ENCODE measurements around the gene WTAP.
A peak's percentile ranks its signal among the peaks of the same experiment; 100 is the strongest.
"Not testable (repeated sequence)": the region's sequence is repeated elsewhere in the genome, so short reads cannot be mapped to it uniquely, and the experiment has no call there.

The WTAP gene

GRCh38 chr6:159693128-159693893, 34.0 kb upstream of the WTAP start, which contains the start of gene SOD2:
TSS of gene SOD2 (minus strand) at chr6:159693241. CDS start at chr6:159693167, 74 bp downstream.
- Histone ChIP-seq H3K4me1 (ENCODE audit: control insufficient read depth in 1 of 2, insufficient read depth in 2 of 2, low read length in 2 of 2) (peaks cover 21 to 27% of the 10 kb centered on the region in 2 donors), H3K9ac (ENCODE audit: low read depth in 1 of 2, low read length in 2 of 2) (peak within 1 kb of the TSS; percentile 86 to 99), H3K4me3 (ENCODE audit: low read depth in 1 of 2, low read length in 2 of 2) (peak within 1 kb of the TSS; percentile 94 to 97), H3K9me3 (ENCODE audit: control insufficient read depth in 1 of 2, low read length in 2 of 2) (no peaks in the 10 kb centered on the region), H3K27ac (ENCODE audit: low read depth, low read length) (peak within 1 kb of the TSS; percentile 97), H3K36me3 (ENCODE audit: control insufficient read depth in 1 of 2, insufficient read depth in 2 of 2, low read length in 2 of 2) (peaks cover 3 to 11% of the 10 kb centered on the region in 2 donors), H3K27me3 (ENCODE audit: control insufficient read depth in 1 of 2, insufficient read depth in 2 of 2, low read length in 2 of 2) (no peaks in the 10 kb centered on the region)

GRCh38 chr6:159693894-159694545, 33.3 kb upstream of the WTAP start:
- Histone ChIP-seq H3K27me3 (ENCODE audit: control insufficient read depth in 1 of 2, insufficient read depth in 2 of 2, low read length in 2 of 2) (no peaks in the 10 kb centered on the region), H3K4me3 (ENCODE audit: low read depth in 1 of 2, low read length in 2 of 2) (peak overlapping the region; percentile 94 to 97), H3K36me3 (ENCODE audit: control insufficient read depth in 1 of 2, insufficient read depth in 2 of 2, low read length in 2 of 2) (peaks cover 3 to 4% of the 10 kb centered on the region in 2 donors), H3K27ac (ENCODE audit: low read depth, low read length) (peak overlapping the region; percentile 97), H3K9me3 (ENCODE audit: control insufficient read depth in 1 of 2, low read length in 2 of 2) (no peaks in the 10 kb centered on the region), H3K4me1 (ENCODE audit: control insufficient read depth in 1 of 2, insufficient read depth in 2 of 2, low read length in 2 of 2) (peaks cover 17 to 24% of the 10 kb centered on the region in 2 donors), H3K9ac (ENCODE audit: low read depth in 1 of 2, low read length in 2 of 2) (peak overlapping the region; percentile 86)

- H3K4me1 ChIP-seq (ENCODE audit: control insufficient read depth in 1 of 2, insufficient read depth in 2 of 2, low read length in 2 of 2) = peaks cover 17 to 23% of the 10 kb centered on the region in 2 donors
- H3K27me3 ChIP-seq (ENCODE audit: control insufficient read depth in 1 of 2, insufficient read depth in 2 of 2, low read length in 2 of 2) = no peaks in the 10 kb centered on the region
- no peak overlapping the region for H3K4me3 ChIP-seq (ENCODE audit: low read depth in 1 of 2, low read length in 2 of 2)
- no peak overlapping the region for H3K27ac ChIP-seq (ENCODE audit: low read depth, low read length)
- H3K9ac ChIP-seq (ENCODE audit: low read depth in 1 of 2, low read length in 2 of 2) = no peak overlapping the region
- H3K9me3 ChIP-seq (ENCODE audit: control insufficient read depth in 1 of 2, low read length in 2 of 2) = no peaks in the 10 kb centered on the region
- peaks cover 0 to 3% of the 10 kb centered on the region in 2 donors for H3K36me3 ChIP-seq (ENCODE audit: control insufficient read depth in 1 of 2, insufficient read depth in 2 of 2, low read length in 2 of 2)
These were observed 31.3 kb upstream of the WTAP start for GRCh38 chr6:159695984-159696383.

- Histone ChIP-seq H3K4me1 (ENCODE audit: control insufficient read depth in 1 of 2, insufficient read depth in 2 of 2, low read length in 2 of 2) (no peaks in the 10 kb centered on the region), H3K9me3 (ENCODE audit: control insufficient read depth in 1 of 2, low read length in 2 of 2) (no peaks in the 10 kb centered on the region), H3K36me3 (ENCODE audit: control insufficient read depth in 1 of 2, insufficient read depth in 2 of 2, low read length in 2 of 2) (no peaks in the 10 kb centered on the region), H3K27me3 (ENCODE audit: control insufficient read depth in 1 of 2, insufficient read depth in 2 of 2, low read length in 2 of 2) (no peaks in the 10 kb centered on the region), H3K4me3 (ENCODE audit: low read depth in 1 of 2, low read length in 2 of 2) (no peak overlapping the region), H3K27ac (ENCODE audit: low read depth, low read length) (no peak overlapping the region), H3K9ac (ENCODE audit: low read depth in 1 of 2, low read length in 2 of 2) (no peak overlapping the region)
These were observed 26.3 kb upstream of the WTAP start for GRCh38 chr6:159700970-159701369.

GRCh38 chr6:159701413-159701999, 25.8 kb upstream of the WTAP start:
- H3K9ac ChIP-seq (ENCODE audit: low read depth in 1 of 2, low read length in 2 of 2) = no peak overlapping the region

GRCh38 chr6:159710603-159711002, 16.7 kb upstream of the WTAP start:
- H3K9ac ChIP-seq (ENCODE audit: low read depth in 1 of 2, low read length in 2 of 2); H3K27ac ChIP-seq (ENCODE audit: low read depth, low read length); H3K36me3 ChIP-seq (ENCODE audit: control insufficient read depth in 1 of 2, insufficient read depth in 2 of 2, low read length in 2 of 2); H3K9me3 ChIP-seq (ENCODE audit: control insufficient read depth in 1 of 2, low read length in 2 of 2); H3K27me3 ChIP-seq (ENCODE audit: control insufficient read depth in 1 of 2, insufficient read depth in 2 of 2, low read length in 2 of 2); H3K4me1 ChIP-seq (ENCODE audit: control insufficient read depth in 1 of 2, insufficient read depth in 2 of 2, low read length in 2 of 2); H3K4me3 ChIP-seq (ENCODE audit: low read depth in 1 of 2, low read length in 2 of 2): not testable (repeated sequence)

More at GRCh38 chr6:159701413-159701999, 25.8 kb upstream of the WTAP start:
- Histone ChIP-seq H3K27me3 (ENCODE audit: control insufficient read depth in 1 of 2, insufficient read depth in 2 of 2, low read length in 2 of 2) (no peaks in the 10 kb centered on the region), H3K4me1 (ENCODE audit: control insufficient read depth in 1 of 2, insufficient read depth in 2 of 2, low read length in 2 of 2) (no peaks in the 10 kb centered on the region), H3K36me3 (ENCODE audit: control insufficient read depth in 1 of 2, insufficient read depth in 2 of 2, low read length in 2 of 2) (no peaks in the 10 kb centered on the region), H3K4me3 (ENCODE audit: low read depth in 1 of 2, low read length in 2 of 2) (no peak overlapping the region), H3K27ac (ENCODE audit: low read depth, low read length) (no peak overlapping the region), H3K9me3 (ENCODE audit: control insufficient read depth in 1 of 2, low read length in 2 of 2) (no peaks in the 10 kb centered on the region)

- not testable (repeated sequence) for H3K36me3 ChIP-seq (ENCODE audit: control insufficient read depth in 1 of 2, insufficient read depth in 2 of 2, low read length in 2 of 2); H3K4me3 ChIP-seq (ENCODE audit: low read depth in 1 of 2, low read length in 2 of 2); H3K9ac ChIP-seq (ENCODE audit: low read depth in 1 of 2, low read length in 2 of 2); H3K27ac ChIP-seq (ENCODE audit: low read depth, low read length); H3K4me1 ChIP-seq (ENCODE audit: control insufficient read depth in 1 of 2, insufficient read depth in 2 of 2, low read length in 2 of 2); H3K27me3 ChIP-seq (ENCODE audit: control insufficient read depth in 1 of 2, insufficient read depth in 2 of 2, low read length in 2 of 2); H3K9me3 ChIP-seq (ENCODE audit: control insufficient read depth in 1 of 2, low read length in 2 of 2)
These were observed 14.9 kb upstream of the WTAP start for GRCh38 chr6:159712389-159712788.

- Histone ChIP-seq H3K4me1 (ENCODE audit: control insufficient read depth in 1 of 2, insufficient read depth in 2 of 2, low read length in 2 of 2) (peaks cover 0 to 9% of the 10 kb centered on the region in 2 donors), H3K4me3 (ENCODE audit: low read depth in 1 of 2, low read length in 2 of 2) (no peak overlapping the region), H3K36me3 (ENCODE audit: control insufficient read depth in 1 of 2, insufficient read depth in 2 of 2, low read length in 2 of 2) (no peaks in the 10 kb centered on the region), H3K27me3 (ENCODE audit: control insufficient read depth in 1 of 2, insufficient read depth in 2 of 2, low read length in 2 of 2) (no peaks in the 10 kb centered on the region), H3K9ac (ENCODE audit: low read depth in 1 of 2, low read length in 2 of 2) (no peak overlapping the region), H3K9me3 (ENCODE audit: control insufficient read depth in 1 of 2, low read length in 2 of 2) (no peaks in the 10 kb centered on the region), H3K27ac (ENCODE audit: low read depth, low read length) (no peak overlapping the region)
These were observed 13.3 kb upstream of the WTAP start for GRCh38 chr6:159713984-159714383.

GRCh38 chr6:159714404-159714803, 12.9 kb upstream of the WTAP start:
- no peak overlapping the region for H3K9ac ChIP-seq (ENCODE audit: low read depth in 1 of 2, low read length in 2 of 2)
- H3K4me3 ChIP-seq (ENCODE audit: low read depth in 1 of 2, low read length in 2 of 2) = no peak overlapping the region
- no peaks in the 10 kb centered on the region for H3K9me3 ChIP-seq (ENCODE audit: control insufficient read depth in 1 of 2, low read length in 2 of 2)
- no peak overlapping the region for H3K27ac ChIP-seq (ENCODE audit: low read depth, low read length)
- H3K4me1 ChIP-seq (ENCODE audit: control insufficient read depth in 1 of 2, insufficient read depth in 2 of 2, low read length in 2 of 2) = peaks cover 0 to 9% of the 10 kb centered on the region in 2 donors
- H3K36me3 ChIP-seq (ENCODE audit: control insufficient read depth in 1 of 2, insufficient read depth in 2 of 2, low read length in 2 of 2) = peaks cover 0 to 3% of the 10 kb centered on the region in 2 donors
- no peaks in the 10 kb centered on the region for H3K27me3 ChIP-seq (ENCODE audit: control insufficient read depth in 1 of 2, insufficient read depth in 2 of 2, low read length in 2 of 2)

- no peak overlapping the region for H3K27ac ChIP-seq (ENCODE audit: low read depth, low read length)
- no peak overlapping the region for H3K4me3 ChIP-seq (ENCODE audit: low read depth in 1 of 2, low read length in 2 of 2)
- H3K27me3 ChIP-seq (ENCODE audit: control insufficient read depth in 1 of 2, insufficient read depth in 2 of 2, low read length in 2 of 2) = no peaks in the 10 kb centered on the region
- no peak overlapping the region for H3K9ac ChIP-seq (ENCODE audit: low read depth in 1 of 2, low read length in 2 of 2)
- peaks cover 0 to 9% of the 10 kb centered on the region in 2 donors for H3K4me1 ChIP-seq (ENCODE audit: control insufficient read depth in 1 of 2, insufficient read depth in 2 of 2, low read length in 2 of 2)
- no peaks in the 10 kb centered on the region for H3K9me3 ChIP-seq (ENCODE audit: control insufficient read depth in 1 of 2, low read length in 2 of 2)
- H3K36me3 ChIP-seq (ENCODE audit: control insufficient read depth in 1 of 2, insufficient read depth in 2 of 2, low read length in 2 of 2) = peaks cover 0 to 3% of the 10 kb centered on the region in 2 donors
These were observed 12.1 kb upstream of the WTAP start for GRCh38 chr6:159715166-159715565.
